Activated CD4-positive, alpha-beta T cell treated with anti-CD3 and anti-CD28 coated beads, Interleukin-10, Interleukin-2, amounts not matched to agents 100 ng/mL and 50 ng/mL, durations not matched to agents 16 hours and 8 hours (primary cell): Measurements from ENCODE around the gene WAPL.

Experiments used
- DNase-seq: peaks from one replicate; pipeline ENCODE4 v3.0.0-alpha.2; 2020

Gene WAPL

GRCh38 chr10:86524225-86524962 is 2.8 kb upstream of the WAPL start:
- DNase-seq: no peak

- DNase-seq: no peak
Observed at GRCh38 chr10:86523348-86523747, 1.8 kb upstream of the WAPL start.

- no peak for DNase-seq
Observed at GRCh38 chr10:86522510-86522855, 891 bp upstream of the WAPL start.

GRCh38 chr10:86520871-86521677 is 518 bp downstream of the WAPL start:
- peak; percentile 71 for DNase-seq

- DNase-seq: no peak
Observed at GRCh38 chr10:86518781-86519180, 2.8 kb downstream of the WAPL start.

GRCh38 chr10:86512137-86512536 is 9.5 kb downstream of the WAPL start:
- no peak for DNase-seq

- no peak for DNase-seq
Observed at GRCh38 chr10:86511027-86511865, 10.3 kb downstream of the WAPL start.

- DNase-seq: no peak
Observed at GRCh38 chr10:86509145-86509544, 12.4 kb downstream of the WAPL start.

- no peak for DNase-seq
Observed at GRCh38 chr10:86508217-86508616, 13.4 kb downstream of the WAPL start.

- no peak for DNase-seq
Observed at GRCh38 chr10:86506499-86506898, 15.1 kb downstream of the WAPL start.

- DNase-seq: no peak
Observed at GRCh38 chr10:86506062-86506461, 15.5 kb downstream of the WAPL start.

GRCh38 chr10:86504510-86504909 is 17.1 kb downstream of the WAPL start:
- no peak for DNase-seq

GRCh38 chr10:86500846-86501245 is 20.7 kb downstream of the WAPL start:
- no peak for DNase-seq

- no peak for DNase-seq
Observed at GRCh38 chr10:86498598-86498997, 23.0 kb downstream of the WAPL start.

GRCh38 chr10:86497621-86498020 is 24.0 kb downstream of the WAPL start:
- no peak for DNase-seq

- DNase-seq: no peak
Observed at GRCh38 chr10:86489960-86490612, 31.5 kb downstream of the WAPL start.

GRCh38 chr10:86489071-86489810 is 32.4 kb downstream of the WAPL start:
- no peak for DNase-seq

GRCh38 chr10:86486856-86487255 is 34.7 kb downstream of the WAPL start:
- DNase-seq: no peak

GRCh38 chr10:86483664-86484063 is 37.9 kb downstream of the WAPL start:
- no peak for DNase-seq

- no peak for DNase-seq
Observed at GRCh38 chr10:86481761-86482160, 39.8 kb downstream of the WAPL start.

- no peak for DNase-seq
Observed at GRCh38 chr10:86480571-86480970, 41.0 kb downstream of the WAPL start.

- no peak for DNase-seq
Observed at GRCh38 chr10:86472061-86472460, 49.5 kb downstream of the WAPL start.
